Astrocyte (in vitro differentiated cells and primary cell): ENCODE measurements around the gene EYS.

Source experiments
- CTCF ChIP-seq: IDR thresholded peaks from 2 replicates; pipeline ENCODE4 v1.5.1; 2011; ENCODE audit warnings: low read depth, mild to moderate bottlenecking, inconsistent platforms, low read length, moderate library complexity; ENCODE audit not compliant: insufficient read depth
- EZH2 ChIP-seq: IDR thresholded peaks from 2 replicates; pipeline ENCODE4 v1.6.1; 2012; ENCODE audit warnings: mild to moderate bottlenecking, low read length, inconsistent platforms; ENCODE audit not compliant: insufficient read depth

GRCh38 chr6:64712606-64713005, 994.4 kb downstream of the EYS start:
- TF ChIP-seq CTCF (no peak), EZH2 (no peak)
